Midbrain (tissue), 1 donor: Measurements from ENCODE around the gene CDHR3.
A peak's percentile ranks its signal among the peaks of the same experiment; 100 is the strongest.

Experiments
- DNase-seq: peaks from one replicate; lab custom pipeline; 2025; lab: John Stamatoyannopoulos, UW

CDHR3 gene

GRCh38 chr7:106064771-106065574 is 101.9 kb downstream of the CDHR3 start:
- DNase-seq, result peak; percentile 87

GRCh38 chr7:106065575-106066500 is 102.8 kb downstream of the CDHR3 start:
- DNase-seq, result no peak

GRCh38 chr7:106067678-106068077 is 104.6 kb downstream of the CDHR3 start:
- DNase-seq, result no peak

GRCh38 chr7:106068538-106068961 is 105.5 kb downstream of the CDHR3 start:
- DNase-seq, result no peak

- no peak for DNase-seq
These were observed 105.9 kb downstream of the CDHR3 start for GRCh38 chr7:106068986-106069385.

- DNase-seq, result no peak
These were observed 106.6 kb downstream of the CDHR3 start for GRCh38 chr7:106069471-106070200.

- no peak for DNase-seq
These were observed 107.1 kb downstream of the CDHR3 start for GRCh38 chr7:106070201-106070551.

- no peak for DNase-seq
These were observed 107.6 kb downstream of the CDHR3 start for GRCh38 chr7:106070567-106071254.

GRCh38 chr7:106071356-106071998 is 108.4 kb downstream of the CDHR3 start:
- DNase-seq, result no peak

GRCh38 chr7:106071999-106072714 is 109.1 kb downstream of the CDHR3 start:
- DNase-seq, result no peak

GRCh38 chr7:106072715-106073091 is 109.6 kb downstream of the CDHR3 start:
- no peak for DNase-seq

- DNase-seq, result no peak
These were observed 110.6 kb downstream of the CDHR3 start for GRCh38 chr7:106073701-106074100.

GRCh38 chr7:106074257-106074656 is 111.2 kb downstream of the CDHR3 start:
- no peak for DNase-seq

GRCh38 chr7:106075937-106076336 is 112.9 kb downstream of the CDHR3 start:
- DNase-seq, result peak; percentile 25

- no peak for DNase-seq
These were observed 113.5 kb downstream of the CDHR3 start for GRCh38 chr7:106076537-106076936.

GRCh38 chr7:106080300-106080987 is 117.4 kb downstream of the CDHR3 start:
- DNase-seq, result no peak

- no peak for DNase-seq
These were observed 119.2 kb downstream of the CDHR3 start for GRCh38 chr7:106082087-106082854.
